Chondrocyte (in vitro differentiated cells): ENCODE data around the gene PRTFDC1. TPM values are rescaled to one million over a fixed set of nuclear protein-coding genes. Genes with fewer than 3 reads are reported as not detected.

ENCODE experiments used
- DNase-seq: peaks from one replicate; pipeline ENCODE4 v3.0.0; 2021; ENCODE audit warnings: mixed read lengths, low spot score
- H3K27ac Mint-ChIP-seq: one replicate; pipeline ENCODE4 v1.8.0; 2021; ENCODE audit warnings: mild to moderate bottlenecking, moderate library complexity, mixed read lengths; ENCODE audit not compliant: unreplicated experiment
- H3K27me3 Mint-ChIP-seq: 2 replicates; pipeline ENCODE4 v1.8.0; 2021; ENCODE audit warnings: low read depth, mixed read lengths
- H3K36me3 Mint-ChIP-seq: 2 replicates; pipeline ENCODE4 v1.8.0; 2021; ENCODE audit warnings: low read depth, mixed read lengths
- H3K4me1 Mint-ChIP-seq: 2 replicates; pipeline ENCODE4 v1.8.0; 2021; ENCODE audit warnings: low read depth, mild to moderate bottlenecking, mixed read lengths
- H3K4me3 Mint-ChIP-seq: one replicate; pipeline ENCODE4 v1.8.0; 2021; ENCODE audit warnings: mild to moderate bottlenecking, moderate library complexity, mixed read lengths; ENCODE audit not compliant: unreplicated experiment
- H3K9me3 Mint-ChIP-seq: 2 replicates; pipeline ENCODE4 v1.8.0; 2021; ENCODE audit warnings: low read depth, mixed read lengths
- total RNA-seq: library from RNA; stranded (reverse); gene quantifications from 3 replicates; pipeline ENCODE4 v1.2.1, GENCODE V29; 2021
- TF ChIP-seq, protein P1 (sequence below): fragments of 200-600 bp; sonication (generic); IDR thresholded peaks from 2 replicates; pipeline ENCODE4 v1.5.0; 2021; ENCODE audit warnings: antibody characterized with exemption, mild to moderate bottlenecking, moderate library complexity

The PRTFDC1 gene
- total RNA-seq, 1 donor from 2014 or later = 13.1 TPM

DNA sequence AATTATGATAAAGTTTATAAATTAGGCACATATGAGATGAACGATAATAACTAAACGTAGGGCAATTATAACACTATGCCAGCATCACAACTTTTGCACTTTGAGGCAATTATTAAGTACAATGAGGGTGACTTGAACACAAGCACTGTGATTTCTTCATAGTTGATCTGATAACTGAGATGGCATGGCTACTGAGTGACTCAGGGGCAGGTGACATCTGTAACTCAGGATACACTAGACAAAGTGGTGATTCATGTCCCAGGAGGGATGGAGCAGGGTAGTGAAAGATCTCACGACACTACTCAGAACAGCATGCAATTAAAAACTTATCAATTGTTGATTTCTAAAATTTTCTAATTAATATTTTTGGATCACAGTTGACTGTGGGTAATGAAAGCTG is 130.4 kb downstream of the PRTFDC1 start:
- H3K36me3 Mint-ChIP-seq = no peaks in the 10 kb centered on the region
- no peaks in the 10 kb centered on the region for H3K9me3 Mint-ChIP-seq
- H3K4me1 Mint-ChIP-seq = peaks cover 26% of the 10 kb centered on the region
- H3K27me3 Mint-ChIP-seq = no peaks in the 10 kb centered on the region
- DNase-seq = no peak
- TF ChIP-seq, protein P1, sequence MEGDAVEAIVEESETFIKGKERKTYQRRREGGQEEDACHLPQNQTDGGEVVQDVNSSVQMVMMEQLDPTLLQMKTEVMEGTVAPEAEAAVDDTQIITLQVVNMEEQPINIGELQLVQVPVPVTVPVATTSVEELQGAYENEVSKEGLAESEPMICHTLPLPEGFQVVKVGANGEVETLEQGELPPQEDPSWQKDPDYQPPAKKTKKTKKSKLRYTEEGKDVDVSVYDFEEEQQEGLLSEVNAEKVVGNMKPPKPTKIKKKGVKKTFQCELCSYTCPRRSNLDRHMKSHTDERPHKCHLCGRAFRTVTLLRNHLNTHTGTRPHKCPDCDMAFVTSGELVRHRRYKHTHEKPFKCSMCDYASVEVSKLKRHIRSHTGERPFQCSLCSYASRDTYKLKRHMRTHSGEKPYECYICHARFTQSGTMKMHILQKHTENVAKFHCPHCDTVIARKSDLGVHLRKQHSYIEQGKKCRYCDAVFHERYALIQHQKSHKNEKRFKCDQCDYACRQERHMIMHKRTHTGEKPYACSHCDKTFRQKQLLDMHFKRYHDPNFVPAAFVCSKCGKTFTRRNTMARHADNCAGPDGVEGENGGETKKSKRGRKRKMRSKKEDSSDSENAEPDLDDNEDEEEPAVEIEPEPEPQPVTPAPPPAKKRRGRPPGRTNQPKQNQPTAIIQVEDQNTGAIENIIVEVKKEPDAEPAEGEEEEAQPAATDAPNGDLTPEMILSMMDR = no peak
- H3K4me3 Mint-ChIP-seq = no peak overlapping the region
- no peak overlapping the region for H3K27ac Mint-ChIP-seq

DNA sequence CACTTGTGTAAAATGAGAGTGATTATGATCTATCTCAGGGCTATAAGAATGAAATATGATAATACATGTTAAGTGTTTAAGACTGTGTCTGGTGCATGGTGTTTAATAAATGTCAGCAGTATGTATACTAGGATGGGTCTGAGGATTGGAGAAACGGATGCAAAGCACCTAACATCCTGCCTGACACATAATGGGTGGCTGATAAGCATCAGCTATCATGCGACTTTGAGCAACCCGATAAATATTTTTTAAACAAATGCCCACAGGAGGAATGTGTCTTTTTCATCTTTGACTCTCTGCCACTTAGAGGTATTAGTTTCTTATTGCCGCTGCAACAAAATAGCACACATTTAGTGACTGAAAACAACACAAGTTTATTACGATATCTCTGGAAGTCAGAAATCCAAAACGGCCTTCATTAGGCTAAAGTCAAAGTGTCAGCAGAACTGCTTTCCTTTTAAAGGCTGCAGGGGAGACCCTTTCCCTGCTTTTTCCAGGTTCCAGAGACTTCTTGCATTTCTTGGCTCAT is 135.5 kb downstream of the PRTFDC1 start:
- TF ChIP-seq, protein P1 = no peak
- Mint-ChIP-seq H3K4me3 (no peak overlapping the region), H3K9me3 (no peaks in the 10 kb centered on the region), H3K36me3 (no peaks in the 10 kb centered on the region), H3K4me1 (peaks cover 3% of the 10 kb centered on the region), H3K27me3 (no peaks in the 10 kb centered on the region), H3K27ac (no peak overlapping the region)
- DNase-seq = no peak

DNA sequence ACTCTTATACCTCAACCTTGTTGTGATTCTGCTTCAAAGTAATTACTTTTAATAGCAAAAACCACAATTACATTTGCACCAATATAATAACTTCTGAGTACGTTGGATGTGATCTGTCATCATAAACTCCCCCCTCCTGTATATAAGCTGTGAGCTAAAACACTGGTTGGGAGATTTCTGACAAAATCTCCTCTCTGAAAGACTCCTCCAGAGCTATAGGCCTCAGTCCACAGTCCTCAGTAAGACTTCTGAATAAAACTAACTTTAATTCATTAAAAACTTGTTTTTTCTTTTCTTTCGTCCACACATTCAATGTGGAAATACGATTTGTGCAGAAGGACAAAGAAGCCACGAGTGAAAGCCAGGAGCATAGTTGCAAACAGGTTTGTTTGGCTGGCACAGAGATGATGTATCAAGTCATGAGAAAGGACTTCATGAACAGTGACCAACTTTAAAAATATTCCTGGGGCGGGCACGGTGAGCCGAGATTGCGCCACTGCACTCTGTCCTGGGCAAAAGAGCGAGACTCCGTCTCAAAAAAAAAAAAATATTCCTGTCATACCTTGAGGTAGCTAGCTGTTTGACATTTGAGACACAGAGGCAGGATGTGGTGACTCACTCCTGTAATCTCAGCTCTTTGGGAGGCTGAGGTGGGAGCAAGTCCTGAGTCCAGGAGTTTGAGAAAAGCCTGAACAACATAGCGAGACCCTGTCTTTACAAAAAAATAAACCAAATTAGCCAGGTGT is 137.7 kb downstream of the PRTFDC1 start:
- DNase-seq = no peak
- no peak overlapping the region for H3K27ac Mint-ChIP-seq

DNA sequence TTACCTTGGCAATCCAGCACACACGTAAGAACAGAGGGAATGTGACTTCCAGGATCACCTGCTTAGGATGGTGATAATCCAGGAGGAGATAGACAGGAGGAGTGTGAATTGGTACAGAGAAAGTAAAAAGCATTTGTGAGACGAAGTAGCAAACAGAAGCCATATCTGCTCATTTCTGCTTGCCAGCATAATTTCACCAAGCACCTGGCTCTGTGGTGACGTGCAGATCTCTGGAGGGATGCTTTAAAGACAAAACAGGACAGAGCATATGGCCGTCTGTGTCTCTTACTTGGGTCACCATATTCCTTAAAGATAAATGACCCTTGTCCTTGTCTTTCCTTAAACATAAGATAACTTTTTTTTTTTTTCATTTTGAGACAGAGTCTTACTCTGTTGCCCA is 138.6 kb downstream of the PRTFDC1 start:
- H3K4me3 Mint-ChIP-seq = no peak overlapping the region
- DNase-seq = no peak
- TF ChIP-seq, protein P1 = no peak
- H3K4me1 Mint-ChIP-seq = peaks cover 3% of the 10 kb centered on the region
- H3K9me3 Mint-ChIP-seq = no peaks in the 10 kb centered on the region
- no peak overlapping the region for H3K27ac Mint-ChIP-seq
- no peaks in the 10 kb centered on the region for H3K36me3 Mint-ChIP-seq
- no peaks in the 10 kb centered on the region for H3K27me3 Mint-ChIP-seq

More for the DNA sequence above, 137.7 kb downstream of the PRTFDC1 start:
- peaks cover 3% of the 10 kb centered on the region for H3K4me1 Mint-ChIP-seq
- TF ChIP-seq, protein P1 = no peak
- no peak overlapping the region for H3K4me3 Mint-ChIP-seq
- H3K9me3 Mint-ChIP-seq = no peaks in the 10 kb centered on the region
- no peaks in the 10 kb centered on the region for H3K27me3 Mint-ChIP-seq
- H3K36me3 Mint-ChIP-seq = no peaks in the 10 kb centered on the region

DNA sequence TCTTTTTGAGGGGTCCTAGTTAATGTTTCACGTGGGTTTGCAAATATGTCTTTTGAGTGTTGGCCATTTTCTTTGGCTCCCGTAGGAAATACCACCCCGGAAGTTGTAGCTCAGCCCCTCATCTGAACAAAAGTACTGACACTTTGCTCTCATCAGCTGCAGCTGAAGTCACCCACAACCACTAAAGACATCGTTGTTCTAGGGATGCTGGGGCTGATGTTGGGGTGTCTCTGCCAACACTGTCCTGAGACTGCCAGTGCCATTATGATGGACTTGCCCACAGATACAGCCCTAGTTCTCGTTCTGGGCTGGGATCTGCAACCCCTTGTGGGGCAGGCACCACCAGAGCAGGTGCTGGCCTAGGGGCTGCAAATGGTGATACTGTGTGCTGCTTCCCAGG is 146.1 kb downstream of the PRTFDC1 start:
- no peak for DNase-seq
- Mint-ChIP-seq H3K27ac (no peak overlapping the region), H3K4me3 (no peak overlapping the region), H3K4me1 (no peaks in the 10 kb centered on the region), H3K9me3 (no peaks in the 10 kb centered on the region), H3K27me3 (no peaks in the 10 kb centered on the region), H3K36me3 (peaks cover 1% of the 10 kb centered on the region)
- TF ChIP-seq, protein P1 = no peak
